ENCODE data around the gene CCT8L2.
"Not testable (repeated sequence)": the region's sequence is repeated elsewhere in the genome, so short reads cannot be mapped to it uniquely, and the experiment has no call there.

CCT8L2 gene

DNA sequence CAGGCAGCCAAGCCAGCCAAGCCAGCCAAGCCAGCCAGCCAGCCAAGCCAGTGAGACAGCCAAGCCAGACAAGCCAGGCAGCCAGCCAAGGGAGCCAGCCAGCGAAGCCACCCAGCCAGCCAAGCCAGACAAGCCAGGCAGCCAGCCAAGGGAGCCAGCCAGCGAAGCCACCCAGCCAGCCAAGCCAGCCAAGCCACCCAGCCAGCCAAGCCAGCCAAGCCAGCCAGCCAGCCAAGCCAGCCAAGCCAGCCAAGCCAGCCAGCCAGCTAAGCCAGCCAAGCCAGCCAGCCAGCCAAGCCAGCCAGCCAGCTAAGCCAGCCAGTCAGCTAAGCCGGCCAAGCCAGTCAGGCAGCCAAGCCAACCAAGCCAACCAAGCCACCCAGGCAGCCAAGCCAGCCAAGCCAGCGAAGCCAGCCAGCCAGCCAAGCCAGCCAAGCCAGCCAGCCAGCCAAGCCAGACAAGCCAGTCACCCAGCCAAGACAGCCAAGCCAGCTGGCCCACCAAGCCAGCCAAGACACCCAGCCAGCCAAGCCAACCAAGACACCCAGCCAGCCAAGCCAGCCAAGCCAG lies 34.1 kb downstream of the CCT8L2 start:
- not testable (repeated sequence) for DNase-seq

DNA sequence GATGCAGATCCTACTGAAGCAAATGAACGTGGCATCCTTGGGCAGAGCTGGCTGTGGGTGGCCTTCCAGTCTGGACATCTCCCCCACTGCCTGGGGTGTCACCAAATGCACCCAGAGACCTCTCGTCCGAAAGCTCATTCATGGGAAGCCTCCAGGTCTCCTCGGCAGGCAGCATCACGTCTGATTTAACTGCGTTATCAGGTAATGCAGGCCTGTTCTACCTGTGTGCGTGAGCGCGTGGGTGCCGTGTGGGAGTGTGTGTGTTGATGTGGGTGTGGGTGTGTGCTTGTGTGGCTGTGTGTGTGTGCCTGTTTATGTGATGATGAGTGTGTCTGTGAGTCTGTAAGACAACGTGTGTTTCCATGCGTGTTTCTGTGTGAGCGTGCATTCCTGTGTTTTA lies 35.1 kb downstream of the CCT8L2 start:
- not testable (repeated sequence) for DNase-seq

DNA sequence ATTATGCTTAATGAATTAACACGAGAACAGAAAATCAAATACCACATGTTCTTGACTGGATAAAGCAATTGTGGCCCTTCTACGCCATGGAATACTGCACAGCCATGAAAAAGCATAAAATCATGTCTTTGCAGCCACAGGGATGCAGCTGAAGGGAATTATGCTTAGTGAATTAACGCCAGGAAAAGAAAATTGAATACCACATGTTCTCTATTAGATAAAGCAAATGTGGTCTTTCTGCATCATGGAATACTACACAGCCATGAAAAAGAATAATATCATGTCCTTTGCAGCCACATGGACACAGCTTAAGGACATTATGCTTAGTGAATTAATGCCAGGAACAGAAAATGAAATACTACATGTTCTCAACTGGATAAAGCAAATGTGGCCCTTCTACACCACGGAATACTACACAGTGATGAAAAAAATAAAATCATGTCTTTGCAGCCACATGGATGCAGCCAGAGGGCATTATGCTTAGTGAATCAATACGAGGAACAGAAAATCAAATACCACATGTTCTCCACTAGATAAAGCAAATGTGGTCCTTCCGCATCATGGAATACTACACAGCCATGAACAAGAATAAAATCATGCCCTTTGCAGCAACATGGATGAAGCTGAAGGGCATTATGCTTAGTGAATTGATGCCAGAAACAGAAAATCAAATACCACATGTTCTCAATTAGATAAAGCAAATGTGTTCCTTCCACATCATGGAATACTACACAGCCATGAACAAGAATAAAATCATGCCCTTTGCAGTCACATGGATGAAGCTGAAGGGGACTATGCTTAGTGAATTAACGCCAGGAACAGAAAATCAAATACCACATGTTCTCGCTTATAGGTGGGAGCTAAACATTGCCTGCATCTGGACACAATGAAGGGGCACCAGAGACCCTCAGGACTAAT lies 37.3 kb downstream of the CCT8L2 start:
- not testable (repeated sequence) for DNase-seq

DNA sequence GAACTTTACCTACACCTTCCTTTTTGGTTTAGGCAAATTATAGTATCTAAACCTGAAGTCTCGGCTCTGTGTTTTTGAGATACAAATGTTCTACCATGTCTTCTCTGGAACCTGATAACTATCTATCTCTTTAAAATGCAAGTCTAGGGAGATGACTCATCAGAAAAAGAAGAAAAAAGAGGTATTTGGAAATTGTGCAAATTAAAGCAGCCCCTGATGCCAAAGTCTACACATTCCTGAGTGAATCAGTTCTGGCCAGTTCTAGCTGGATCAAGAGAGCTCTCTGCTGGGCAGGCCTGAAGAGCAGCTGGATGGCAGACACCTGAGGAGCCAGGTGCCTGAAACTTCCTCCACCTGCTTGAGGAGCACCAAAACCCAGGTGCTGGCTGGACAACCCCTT lies 49.3 kb downstream of the CCT8L2 start:
- DNase-seq = not testable (repeated sequence)

Measured in NCI-H1930 (cell line).